GM23338 (cell line): ENCODE measurements around the gene SLC66A3. TPM values are rescaled to one million over a fixed set of nuclear protein-coding genes. Genes with fewer than 3 reads are reported as not detected.

ENCODE experiments used
- CTCF ChIP-seq, 2 experiments: fragments of 200-600 bp in 1 of 2; sonication (generic) in 1 of 2; conservative IDR thresholded peaks; 2 replicates each; pipeline versions ENCODE4 v1.5.1 to v1.6.1; 2016 to 2017; ENCODE audit warnings: antibody characterized with exemption in 2 of 2, low read depth in 2 of 2, mild to moderate bottlenecking in 2 of 2, moderate library complexity in 1 of 2
- ETS1 ChIP-seq: IDR thresholded peaks from 2 replicates; pipeline ENCODE4 v1.6.1; 2016; ENCODE audit warnings: antibody characterized with exemption
- EZH2 ChIP-seq: fragments of 200-600 bp; sonication (generic); IDR thresholded peaks from one replicate; pipeline ENCODE4 v1.8.0; 2017; ENCODE audit warnings: antibody characterized with exemption, mild to moderate bottlenecking, low read depth; ENCODE audit not compliant: unreplicated experiment
- ZNF331 ChIP-seq: fragments of 250-450 bp; sonication (Bioruptor Pico); IDR thresholded peaks from 2 replicates; pipeline ENCODE4 v1.5.0; 2020; ENCODE audit warnings: low read depth, mild to moderate bottlenecking, moderate library complexity
- ZNF462 ChIP-seq: fragments of 250-450 bp; sonication (Bioruptor Pico); IDR thresholded peaks from 2 replicates; pipeline ENCODE4 v1.5.0; 2020; ENCODE audit warnings: mild to moderate bottlenecking, moderate library complexity
- polyA plus RNA-seq: library from polyadenylated mRNA; unstranded; fragments of >200 nt; fragmentation: Nextera tagmentation; extraction: Ambion mirVana; gene quantifications from 2 replicates; pipeline ENCODE4 v1.2.1, GENCODE V29; 2016
- total RNA-seq: library from RNA; depleted of rRNA; stranded (reverse); fragments of >200 nt; shearing (Covaris generic); gene quantifications from 2 replicates; pipeline ENCODE4 v1.2.3, GENCODE V29; 2014

Gene SLC66A3
- total and polyA plus RNA-seq, 2 experiments from 2014 or later = 13.7 to 18.4 TPM

GRCh38 chr2:11154016-11154922 lies 998 bp upstream of the SLC66A3 start (continued):
- TF ChIP-seq ZNF462 (CRISPR knock-in tag) (no peak), EZH2 (no peak), ZNF331 (CRISPR knock-in tag) (no peak), ETS1 (no peak), CTCF (conservative IDR thresholded peaks at IDR 0.05; ENCODE audit: low read depth in 2 of 2) (no peak)
